ENCODE data around the gene KCNN3.
A peak's percentile ranks its signal among the peaks of the same experiment; 100 is the strongest.

The KCNN3 gene

GRCh38 chr1:154878371-154879037 lies 8.4 kb upstream of the KCNN3 start:
- peak; percentile 79 to 84 for DNase-seq

GRCh38 chr1:154877370-154877974 lies 7.4 kb upstream of the KCNN3 start:
- DNase-seq: no peak

- DNase-seq: no peak
Measured at GRCh38 chr1:154876842-154877369, 6.8 kb upstream of the KCNN3 start.

- DNase-seq: no peak
Measured at GRCh38 chr1:154874465-154874864, 4.4 kb upstream of the KCNN3 start.

GRCh38 chr1:154873321-154873950 lies 3.4 kb upstream of the KCNN3 start:
- DNase-seq: no peak

- no peak for DNase-seq
Measured at GRCh38 chr1:154871374-154871773, 1.3 kb upstream of the KCNN3 start.

GRCh38 chr1:154870734-154871133 lies 653 bp upstream of the KCNN3 start:
- DNase-seq: no peak

GRCh38 chr1:154869351-154870114 lies 548 bp downstream of the KCNN3 start:
- no peak for DNase-seq

- DNase-seq: no peak
Measured at GRCh38 chr1:154867841-154868605, 2.1 kb downstream of the KCNN3 start.

GRCh38 chr1:154867064-154867825 lies 2.8 kb downstream of the KCNN3 start:
- no peak for DNase-seq

GRCh38 chr1:154866257-154867063 lies 3.6 kb downstream of the KCNN3 start:
- no peak for DNase-seq

GRCh38 chr1:154865442-154866256 lies 4.4 kb downstream of the KCNN3 start:
- DNase-seq: no peak

GRCh38 chr1:154864189-154864975 lies 5.7 kb downstream of the KCNN3 start:
- no peak for DNase-seq

GRCh38 chr1:154863315-154864174 lies 6.5 kb downstream of the KCNN3 start:
- DNase-seq: peak; percentile 60 to 67

- no peak for DNase-seq
Measured at GRCh38 chr1:154862907-154863306, 7.2 kb downstream of the KCNN3 start.

GRCh38 chr1:154861607-154862094 lies 8.4 kb downstream of the KCNN3 start:
- no peak for DNase-seq

GRCh38 chr1:154860156-154860870 lies 9.8 kb downstream of the KCNN3 start:
- no peak for DNase-seq

Data from activated CD4-positive, alpha-beta T cell treated with anti-CD3 and anti-CD28 coated beads, Interleukin-2, amount 50 U/mL, for 48 hours (primary cell).